H54 (cell line): ENCODE results near the gene USP3.
"Not testable (repeated sequence)": the region's sequence is repeated elsewhere in the genome, so short reads cannot be mapped to it uniquely, and the experiment has no call there.

Source experiments
- DNase-seq: peaks from one replicate; pipeline ENCODE4 v3.0.0; 2011; ENCODE audit warnings: low spot score, mixed read lengths; ENCODE audit not compliant: insufficient read length
- FAIRE-seq: peaks from 3 replicates; lab custom pipeline; 2011; peaks lifted over from hg19 to GRCh38; lab: Jason Lieb, UNC
- POLR2A ChIP-seq: IDR thresholded peaks from 2 replicates; pipeline ENCODE4 v1.6.1; 2011; ENCODE audit warnings: low read depth, mild to moderate bottlenecking, low read length

USP3 gene

GRCh38 chr15:63487076-63487757 lies 17.2 kb upstream of the USP3 start:
- DNase-seq: no peak
- no peak for FAIRE-seq

GRCh38 chr15:63487758-63488397 lies 16.5 kb upstream of the USP3 start:
- not testable (repeated sequence) for DNase-seq, FAIRE-seq

More at GRCh38 chr15:63487076-63487757, 17.2 kb upstream of the USP3 start:
- no peak for TF ChIP-seq POLR2A

- FAIRE-seq (no peak), DNase-seq (no peak)
- TF ChIP-seq POLR2A: no peak
These were observed 15.9 kb upstream of the USP3 start for GRCh38 chr15:63488398-63488960.

- DNase-seq (no peak), FAIRE-seq (no peak)
These were observed 15.0 kb upstream of the USP3 start for GRCh38 chr15:63489352-63489751.

GRCh38 chr15:63490345-63491034 lies 13.9 kb upstream of the USP3 start:
- no peak for FAIRE-seq
- TF ChIP-seq POLR2A: no peak
- no peak for DNase-seq

More at GRCh38 chr15:63489352-63489751, 15.0 kb upstream of the USP3 start:
- TF ChIP-seq POLR2A: no peak

- no peak for DNase-seq
- FAIRE-seq: no peak
- no peak for TF ChIP-seq POLR2A
These were observed 13.1 kb upstream of the USP3 start for GRCh38 chr15:63491116-63491827.

GRCh38 chr15:63491979-63492378 lies 12.4 kb upstream of the USP3 start:
- DNase-seq (no peak), FAIRE-seq (no peak)
- no peak for TF ChIP-seq POLR2A

GRCh38 chr15:63492541-63493077 lies 11.8 kb upstream of the USP3 start:
- no peak for TF ChIP-seq POLR2A
- FAIRE-seq (no peak), DNase-seq (no peak)

- FAIRE-seq: no peak
- DNase-seq: no peak
- no peak for TF ChIP-seq POLR2A
These were observed 11.0 kb upstream of the USP3 start for GRCh38 chr15:63493436-63493835.

GRCh38 chr15:63494408-63494807 lies 10.0 kb upstream of the USP3 start:
- no peak for DNase-seq
- TF ChIP-seq POLR2A: no peak
- no peak for FAIRE-seq

GRCh38 chr15:63495343-63495742 lies 9.1 kb upstream of the USP3 start:
- no peak for FAIRE-seq
- DNase-seq: no peak
- TF ChIP-seq POLR2A: no peak

GRCh38 chr15:63495780-63496488 lies 8.5 kb upstream of the USP3 start:
- TF ChIP-seq POLR2A: no peak
- DNase-seq: no peak
- no peak for FAIRE-seq
